Measurements from ENCODE around the gene HAUS8. TPM values are rescaled to one million over a fixed set of nuclear protein-coding genes. Genes with fewer than 3 reads are reported as not detected.
"Not testable (repeated sequence)": the region's sequence is repeated elsewhere in the genome, so short reads cannot be mapped to it uniquely, and the experiment has no call there.

HAUS8 gene
- total RNA-seq, 1 donor from 2014 or later: 8.2 TPM

DNA sequence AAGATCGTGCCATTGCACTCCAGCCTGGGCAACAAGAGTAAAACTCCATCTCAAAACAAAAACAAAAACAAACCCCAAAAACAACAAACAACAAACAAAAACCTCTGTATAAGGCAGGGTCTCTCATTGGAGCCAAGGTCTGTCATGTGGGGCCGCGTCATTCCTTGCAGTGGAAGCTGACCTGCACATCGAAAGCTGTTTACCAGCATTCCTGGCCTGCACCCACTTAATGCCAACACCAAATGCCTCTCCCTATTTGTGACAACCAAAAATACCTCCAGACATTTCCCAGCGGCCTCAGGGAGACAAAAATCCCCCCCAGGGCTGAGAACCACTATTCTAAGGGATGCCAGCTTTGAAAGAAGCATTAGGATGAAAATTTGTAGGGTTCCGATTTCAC is 49.9 kb downstream of the HAUS8 start:
- Mint-ChIP-seq H3K27me3 (ENCODE audit: low read depth) (peaks cover 36% of the 10 kb centered on the region), H3K9me3 (ENCODE audit: low read depth) (peaks cover 19% of the 10 kb centered on the region), H3K27ac (ENCODE audit: unreplicated experiment) (no peak overlapping the region), H3K36me3 (ENCODE audit: low read depth) (peaks cover 13% of the 10 kb centered on the region), H3K4me3 (ENCODE audit: unreplicated experiment) (no peak overlapping the region), H3K4me1 (ENCODE audit: low read depth) (peaks cover 11% of the 10 kb centered on the region)
- DNase-seq (ENCODE audit: low spot score): no peak
- TF ChIP-seq, protein P1, sequence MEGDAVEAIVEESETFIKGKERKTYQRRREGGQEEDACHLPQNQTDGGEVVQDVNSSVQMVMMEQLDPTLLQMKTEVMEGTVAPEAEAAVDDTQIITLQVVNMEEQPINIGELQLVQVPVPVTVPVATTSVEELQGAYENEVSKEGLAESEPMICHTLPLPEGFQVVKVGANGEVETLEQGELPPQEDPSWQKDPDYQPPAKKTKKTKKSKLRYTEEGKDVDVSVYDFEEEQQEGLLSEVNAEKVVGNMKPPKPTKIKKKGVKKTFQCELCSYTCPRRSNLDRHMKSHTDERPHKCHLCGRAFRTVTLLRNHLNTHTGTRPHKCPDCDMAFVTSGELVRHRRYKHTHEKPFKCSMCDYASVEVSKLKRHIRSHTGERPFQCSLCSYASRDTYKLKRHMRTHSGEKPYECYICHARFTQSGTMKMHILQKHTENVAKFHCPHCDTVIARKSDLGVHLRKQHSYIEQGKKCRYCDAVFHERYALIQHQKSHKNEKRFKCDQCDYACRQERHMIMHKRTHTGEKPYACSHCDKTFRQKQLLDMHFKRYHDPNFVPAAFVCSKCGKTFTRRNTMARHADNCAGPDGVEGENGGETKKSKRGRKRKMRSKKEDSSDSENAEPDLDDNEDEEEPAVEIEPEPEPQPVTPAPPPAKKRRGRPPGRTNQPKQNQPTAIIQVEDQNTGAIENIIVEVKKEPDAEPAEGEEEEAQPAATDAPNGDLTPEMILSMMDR (IDR thresholded peaks at IDR 0.05): no peak

DNA sequence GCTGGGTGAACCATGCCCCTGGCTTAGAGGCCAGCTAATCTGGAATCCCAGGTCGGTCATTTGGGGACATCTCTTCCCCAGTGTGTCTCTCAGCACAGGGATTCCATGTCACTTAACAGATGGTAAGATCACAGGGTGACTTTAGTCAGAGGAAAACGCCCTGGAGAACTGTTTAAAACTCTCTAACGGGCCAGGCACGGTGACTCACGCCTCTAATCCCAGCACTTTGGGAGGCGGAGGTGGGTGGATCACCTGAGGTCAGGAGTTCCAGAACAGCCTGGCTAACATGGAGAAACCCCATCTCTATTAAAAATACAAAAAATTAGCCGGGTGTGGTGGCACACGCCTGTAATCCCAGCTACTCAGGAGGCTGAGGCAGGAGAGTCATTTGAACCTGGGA is 50.3 kb downstream of the HAUS8 start:
- Mint-ChIP-seq H3K9me3 (ENCODE audit: low read depth) (peaks cover 19% of the 10 kb centered on the region), H3K36me3 (ENCODE audit: low read depth) (peaks cover 13% of the 10 kb centered on the region), H3K4me1 (ENCODE audit: low read depth) (peaks cover 11% of the 10 kb centered on the region), H3K27me3 (ENCODE audit: low read depth) (peaks cover 36% of the 10 kb centered on the region)
- DNase-seq (ENCODE audit: low spot score); H3K4me3 Mint-ChIP-seq (ENCODE audit: unreplicated experiment); H3K27ac Mint-ChIP-seq (ENCODE audit: unreplicated experiment): not testable (repeated sequence)

DNA sequence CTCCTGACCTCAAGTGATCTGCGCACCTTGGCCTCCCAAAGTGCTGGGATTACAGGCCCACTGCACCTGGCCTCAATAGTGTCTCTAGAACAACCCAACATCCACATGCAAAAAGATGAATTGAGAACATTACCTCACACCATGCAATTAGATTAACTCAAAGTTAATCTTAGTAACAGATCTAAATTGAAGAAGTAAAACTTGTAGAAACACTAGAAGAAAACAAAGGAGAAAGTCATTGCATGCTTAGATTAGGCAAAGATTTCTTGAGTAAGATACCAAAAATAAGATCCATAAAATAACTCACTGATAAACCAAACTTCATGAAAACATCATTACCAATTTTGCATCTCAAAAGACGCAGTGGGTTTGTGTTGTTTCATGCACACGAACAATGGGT is 51.4 kb downstream of the HAUS8 start:
- Mint-ChIP-seq H3K27ac (ENCODE audit: unreplicated experiment) (no peak overlapping the region), H3K27me3 (ENCODE audit: low read depth) (peaks cover 31% of the 10 kb centered on the region), H3K36me3 (ENCODE audit: low read depth) (peaks cover 13% of the 10 kb centered on the region), H3K4me1 (ENCODE audit: low read depth) (peaks cover 11% of the 10 kb centered on the region), H3K4me3 (ENCODE audit: unreplicated experiment) (no peak overlapping the region), H3K9me3 (ENCODE audit: low read depth) (peaks cover 19% of the 10 kb centered on the region)
- no peak for DNase-seq (ENCODE audit: low spot score)
- TF ChIP-seq, protein P1 (IDR thresholded peaks at IDR 0.05): no peak

GRCh38 chr19:17022738-17023137 is 52.5 kb downstream of the HAUS8 start:
- DNase-seq (ENCODE audit: low spot score): no peak
- H3K27ac Mint-ChIP-seq (ENCODE audit: unreplicated experiment): no peak overlapping the region
- peaks cover 11% of the 10 kb centered on the region for H3K4me1 Mint-ChIP-seq (ENCODE audit: low read depth)
- TF ChIP-seq, protein P1 (IDR thresholded peaks at IDR 0.05): no peak
- H3K36me3 Mint-ChIP-seq (ENCODE audit: low read depth): peaks cover 12% of the 10 kb centered on the region
- peaks cover 22% of the 10 kb centered on the region for H3K27me3 Mint-ChIP-seq (ENCODE audit: low read depth)
- H3K4me3 Mint-ChIP-seq (ENCODE audit: unreplicated experiment): no peak overlapping the region
- H3K9me3 Mint-ChIP-seq (ENCODE audit: low read depth): peaks cover 19% of the 10 kb centered on the region

- Mint-ChIP-seq H3K4me3 (ENCODE audit: unreplicated experiment) (no peak overlapping the region), H3K9me3 (ENCODE audit: low read depth) (peaks cover 19% of the 10 kb centered on the region), H3K36me3 (ENCODE audit: low read depth) (peaks cover 12% of the 10 kb centered on the region), H3K4me1 (ENCODE audit: low read depth) (peaks cover 7% of the 10 kb centered on the region), H3K27ac (ENCODE audit: unreplicated experiment) (no peak overlapping the region), H3K27me3 (ENCODE audit: low read depth) (peaks cover 18% of the 10 kb centered on the region)
- TF ChIP-seq, protein P1 (IDR thresholded peaks at IDR 0.05): no peak
- DNase-seq (ENCODE audit: low spot score): no peak
Measured at GRCh38 chr19:17021793-17022590, 53.3 kb downstream of the HAUS8 start.

GRCh38 chr19:17021328-17021727 is 53.9 kb downstream of the HAUS8 start:
- no peak for DNase-seq (ENCODE audit: low spot score)
- Mint-ChIP-seq H3K36me3 (ENCODE audit: low read depth) (peaks cover 12% of the 10 kb centered on the region), H3K4me3 (ENCODE audit: unreplicated experiment) (no peak overlapping the region), H3K9me3 (ENCODE audit: low read depth) (peaks cover 19% of the 10 kb centered on the region), H3K4me1 (ENCODE audit: low read depth) (peaks cover 7% of the 10 kb centered on the region), H3K27me3 (ENCODE audit: low read depth) (peaks cover 22% of the 10 kb centered on the region), H3K27ac (ENCODE audit: unreplicated experiment) (no peak overlapping the region)
- TF ChIP-seq, protein P1 (IDR thresholded peaks at IDR 0.05): no peak

All from chondrocyte (in vitro differentiated cells).